ENCODE data around the gene HOXD3. TPM values are rescaled to one million over a fixed set of nuclear protein-coding genes. Genes with fewer than 3 reads are reported as not detected.
A peak's percentile ranks its signal among the peaks of the same experiment; 100 is the strongest.

HOXD3 gene
- total RNA-seq, 1 donor from 2014 or later = not detected

DNA sequence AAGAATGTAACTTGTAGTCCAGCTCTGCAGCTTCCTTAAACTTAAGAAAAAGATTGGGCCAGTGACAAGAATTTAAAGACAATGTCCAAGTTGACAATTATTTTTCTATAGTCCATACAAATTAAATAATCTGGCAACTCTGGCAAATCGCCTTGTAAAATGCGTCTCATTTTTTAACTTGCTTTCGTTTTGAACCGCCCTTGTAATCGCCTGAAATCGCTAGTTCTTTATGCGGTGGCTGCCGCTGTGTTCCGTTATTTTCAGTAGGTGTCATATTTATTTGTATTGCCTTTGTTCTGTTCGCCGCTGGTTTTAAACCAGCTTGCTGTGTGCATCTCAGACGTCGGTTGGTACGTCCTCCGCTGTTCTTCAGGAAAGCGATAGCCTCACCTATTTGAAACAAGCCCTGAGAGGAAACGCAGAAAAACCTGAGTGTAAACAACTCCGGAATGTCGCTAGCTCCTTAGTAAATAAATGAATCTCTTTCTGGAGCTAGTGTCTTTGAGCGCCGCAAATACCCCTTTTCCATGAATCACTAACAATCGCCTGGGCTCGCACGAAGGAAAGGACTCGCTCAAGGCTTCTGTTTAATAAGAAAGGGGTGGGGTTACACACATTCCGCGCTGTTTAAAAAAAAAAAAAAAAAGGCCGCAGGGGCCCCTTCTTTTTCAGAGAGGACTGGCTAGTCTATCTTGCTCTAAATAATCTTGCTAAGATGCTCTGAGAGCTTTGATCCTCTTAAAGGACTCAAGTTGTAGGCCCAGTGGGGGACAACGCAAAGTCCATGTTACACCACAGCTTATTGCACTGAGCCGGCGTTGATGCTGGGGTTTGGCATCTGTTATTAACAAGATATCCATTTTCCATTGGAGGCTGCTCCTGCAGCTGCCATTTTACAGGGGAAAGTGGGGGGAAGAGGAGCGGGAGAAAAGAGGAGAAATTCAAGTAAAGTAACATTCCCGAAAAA is 24.6 kb upstream of the HOXD3 start:
- H3K9me3 Mint-ChIP-seq (ENCODE audit: low read depth) = peaks cover 4% of the 10 kb centered on the region
- peaks cover 33% of the 10 kb centered on the region for H3K4me1 Mint-ChIP-seq (ENCODE audit: low read depth)
- H3K27me3 Mint-ChIP-seq (ENCODE audit: low read depth) = peaks cover 78% of the 10 kb centered on the region
- TF ChIP-seq, protein P1, sequence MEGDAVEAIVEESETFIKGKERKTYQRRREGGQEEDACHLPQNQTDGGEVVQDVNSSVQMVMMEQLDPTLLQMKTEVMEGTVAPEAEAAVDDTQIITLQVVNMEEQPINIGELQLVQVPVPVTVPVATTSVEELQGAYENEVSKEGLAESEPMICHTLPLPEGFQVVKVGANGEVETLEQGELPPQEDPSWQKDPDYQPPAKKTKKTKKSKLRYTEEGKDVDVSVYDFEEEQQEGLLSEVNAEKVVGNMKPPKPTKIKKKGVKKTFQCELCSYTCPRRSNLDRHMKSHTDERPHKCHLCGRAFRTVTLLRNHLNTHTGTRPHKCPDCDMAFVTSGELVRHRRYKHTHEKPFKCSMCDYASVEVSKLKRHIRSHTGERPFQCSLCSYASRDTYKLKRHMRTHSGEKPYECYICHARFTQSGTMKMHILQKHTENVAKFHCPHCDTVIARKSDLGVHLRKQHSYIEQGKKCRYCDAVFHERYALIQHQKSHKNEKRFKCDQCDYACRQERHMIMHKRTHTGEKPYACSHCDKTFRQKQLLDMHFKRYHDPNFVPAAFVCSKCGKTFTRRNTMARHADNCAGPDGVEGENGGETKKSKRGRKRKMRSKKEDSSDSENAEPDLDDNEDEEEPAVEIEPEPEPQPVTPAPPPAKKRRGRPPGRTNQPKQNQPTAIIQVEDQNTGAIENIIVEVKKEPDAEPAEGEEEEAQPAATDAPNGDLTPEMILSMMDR (IDR thresholded peaks at IDR 0.05) = no peak
- no peak for DNase-seq (ENCODE audit: low spot score)
- H3K36me3 Mint-ChIP-seq (ENCODE audit: low read depth) = peaks cover 7% of the 10 kb centered on the region
- no peak overlapping the region for H3K27ac Mint-ChIP-seq (ENCODE audit: unreplicated experiment)
- no peak overlapping the region for H3K4me3 Mint-ChIP-seq (ENCODE audit: unreplicated experiment)

DNA sequence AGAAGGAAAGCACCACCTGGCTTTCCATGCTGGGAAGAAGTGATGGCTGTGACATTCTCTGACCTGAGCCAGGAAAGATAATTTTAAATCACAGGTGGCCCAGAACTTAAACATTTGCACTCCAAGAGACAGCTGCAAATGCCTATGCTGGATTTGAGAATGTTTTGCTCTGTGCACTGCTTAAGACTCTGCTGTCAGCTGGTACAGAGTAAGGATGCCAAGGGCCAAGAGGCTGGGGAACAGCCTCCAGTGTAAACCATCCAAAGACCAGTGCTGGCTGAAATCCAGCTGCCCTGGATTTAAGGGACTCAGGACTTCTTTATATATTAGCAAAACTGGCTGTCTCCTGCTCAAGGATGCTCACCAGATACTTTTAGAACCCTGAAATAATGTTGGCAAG is 23.7 kb upstream of the HOXD3 start:
- Mint-ChIP-seq H3K27me3 (ENCODE audit: low read depth) (peaks cover 78% of the 10 kb centered on the region), H3K4me3 (ENCODE audit: unreplicated experiment) (no peak overlapping the region), H3K36me3 (ENCODE audit: low read depth) (peaks cover 8% of the 10 kb centered on the region), H3K27ac (ENCODE audit: unreplicated experiment) (no peak overlapping the region), H3K4me1 (ENCODE audit: low read depth) (peaks cover 28% of the 10 kb centered on the region), H3K9me3 (ENCODE audit: low read depth) (peaks cover 6% of the 10 kb centered on the region)
- TF ChIP-seq, protein P1 (IDR thresholded peaks at IDR 0.05) = no peak
- no peak for DNase-seq (ENCODE audit: low spot score)

DNA sequence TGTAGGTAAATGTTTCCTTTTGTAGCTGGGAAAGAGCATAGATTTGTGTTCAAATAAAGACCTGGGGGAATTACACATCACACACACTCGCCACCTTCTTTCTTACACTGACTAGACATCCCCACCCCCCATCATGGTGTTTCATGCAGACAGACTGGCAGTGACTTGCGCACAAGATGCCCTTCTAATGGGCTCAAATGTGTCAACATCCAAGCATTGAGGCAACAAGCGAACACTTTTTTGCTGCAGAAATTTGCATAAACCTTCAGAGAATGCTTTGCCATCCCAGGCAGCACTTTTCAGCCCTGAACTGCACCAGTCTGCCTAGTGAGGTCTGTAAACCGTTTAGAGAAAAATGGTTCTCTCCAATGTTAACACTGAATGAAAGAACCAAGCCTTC is 23.1 kb upstream of the HOXD3 start:
- Mint-ChIP-seq H3K4me3 (ENCODE audit: unreplicated experiment) (no peak overlapping the region), H3K27ac (ENCODE audit: unreplicated experiment) (no peak overlapping the region), H3K4me1 (ENCODE audit: low read depth) (peaks cover 22% of the 10 kb centered on the region), H3K36me3 (ENCODE audit: low read depth) (peaks cover 11% of the 10 kb centered on the region), H3K9me3 (ENCODE audit: low read depth) (peaks cover 9% of the 10 kb centered on the region), H3K27me3 (ENCODE audit: low read depth) (peaks cover 79% of the 10 kb centered on the region)
- DNase-seq (ENCODE audit: low spot score) = no peak
- TF ChIP-seq, protein P1 (IDR thresholded peaks at IDR 0.05) = no peak

DNA sequence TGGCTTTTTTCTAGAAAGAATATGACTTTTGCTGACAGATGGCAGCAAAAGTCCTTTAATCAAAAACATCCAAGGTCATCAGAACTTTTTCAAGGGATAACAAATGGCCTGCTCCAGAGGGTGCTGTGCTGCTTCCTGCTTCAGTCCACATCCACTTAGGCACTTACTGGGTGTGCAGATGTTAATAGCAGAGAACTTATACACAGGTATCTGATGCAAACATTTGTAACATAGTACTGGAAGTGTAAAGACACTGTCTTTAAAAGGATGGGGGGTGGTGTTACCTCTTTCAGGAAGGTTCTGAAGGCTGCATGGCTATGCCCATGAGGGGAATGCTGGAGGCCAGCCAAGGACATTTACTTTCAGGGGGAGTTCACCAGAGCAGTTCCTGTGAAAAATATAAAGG is 22.1 kb upstream of the HOXD3 start:
- H3K4me1 Mint-ChIP-seq (ENCODE audit: low read depth) = peaks cover 20% of the 10 kb centered on the region
- no peak overlapping the region for H3K27ac Mint-ChIP-seq (ENCODE audit: unreplicated experiment)
- no peak overlapping the region for H3K4me3 Mint-ChIP-seq (ENCODE audit: unreplicated experiment)
- peaks cover 13% of the 10 kb centered on the region for H3K9me3 Mint-ChIP-seq (ENCODE audit: low read depth)
- TF ChIP-seq, protein P1 (IDR thresholded peaks at IDR 0.05) = peak; percentile 44
- H3K36me3 Mint-ChIP-seq (ENCODE audit: low read depth) = peaks cover 12% of the 10 kb centered on the region
- peaks cover 84% of the 10 kb centered on the region for H3K27me3 Mint-ChIP-seq (ENCODE audit: low read depth)
- no peak for DNase-seq (ENCODE audit: low spot score)

DNA sequence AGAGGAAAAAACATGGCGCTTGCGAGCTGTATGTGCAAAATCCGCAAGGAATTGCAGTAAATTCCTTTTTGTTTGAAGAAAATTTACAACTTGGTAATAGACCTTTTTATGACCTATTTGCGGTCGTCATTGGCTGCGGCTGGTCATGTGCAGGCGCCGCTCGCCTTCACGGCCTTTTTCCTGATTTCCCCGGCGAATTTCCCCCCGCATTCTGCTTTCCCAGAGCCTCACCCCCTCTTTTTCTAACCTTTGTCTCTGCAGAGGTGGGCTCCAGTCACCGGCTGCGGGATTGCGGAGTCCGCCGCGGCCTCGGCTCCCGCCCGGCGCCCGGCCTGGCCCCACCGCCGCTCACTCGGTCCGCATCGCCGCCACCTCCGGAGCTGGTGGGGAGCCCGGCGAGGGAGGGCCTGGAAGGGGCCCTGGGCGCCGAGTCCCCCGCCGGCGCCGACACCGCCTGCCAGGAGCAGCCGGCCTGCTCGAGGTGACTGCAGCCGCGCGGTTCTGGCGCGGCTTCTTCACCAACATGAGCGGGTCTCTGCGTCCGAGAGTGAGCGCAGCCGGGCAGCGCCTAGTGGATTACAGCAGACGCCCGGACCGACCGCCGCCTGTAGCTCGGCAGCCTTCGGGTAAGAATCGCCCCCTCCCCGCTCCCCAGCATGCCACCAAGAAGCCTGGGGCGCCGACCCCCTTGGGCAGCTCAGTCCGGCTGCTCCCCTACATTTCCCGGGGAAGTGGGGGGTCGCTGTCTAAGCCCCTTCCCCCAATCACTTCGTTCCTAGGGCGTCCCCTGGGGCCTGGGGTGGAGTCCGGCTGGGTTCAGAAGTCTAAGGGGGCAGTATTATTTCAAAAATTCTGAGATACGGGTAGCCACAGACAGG is 20.5 kb upstream of the HOXD3 start:
- Mint-ChIP-seq H3K4me1 (ENCODE audit: low read depth) (peaks cover 16% of the 10 kb centered on the region), H3K27ac (ENCODE audit: unreplicated experiment) (no peak overlapping the region), H3K27me3 (ENCODE audit: low read depth) (peaks cover 84% of the 10 kb centered on the region), H3K36me3 (ENCODE audit: low read depth) (peaks cover 12% of the 10 kb centered on the region), H3K9me3 (ENCODE audit: low read depth) (peaks cover 13% of the 10 kb centered on the region), H3K4me3 (ENCODE audit: unreplicated experiment) (peak overlapping the region; percentile 65)
- TF ChIP-seq, protein P1 (IDR thresholded peaks at IDR 0.05) = no peak
- no peak for DNase-seq (ENCODE audit: low spot score)
